GM06990 (cell line): ENCODE results near the gene PIGX.

Experiments used
- DNase-seq: peaks from one replicate; pipeline ENCODE4 v3.0.0-alpha.2; 2011; ENCODE audit not compliant: insufficient read length; ENCODE audit errors: extremely low read depth
- H3K27me3 ChIP-seq: replicated peaks from 2 replicates; pipeline ENCODE4 v1.6.0; 2011; ENCODE audit warnings: low read length; ENCODE audit not compliant: control insufficient read depth, insufficient read depth
- H3K36me3 ChIP-seq: 2 replicates; pipeline ENCODE4 v1.5.1; 2011; ENCODE audit warnings: low read length; ENCODE audit not compliant: control insufficient read depth, insufficient read depth
- H3K4me3 ChIP-seq: replicated peaks from 2 replicates; pipeline ENCODE4 v1.5.1; 2011; ENCODE audit warnings: low read depth, mild to moderate bottlenecking, control low read depth, low read length
- CTCF ChIP-seq: IDR thresholded peaks from 2 replicates; pipeline ENCODE4 v1.5.1; 2011; ENCODE audit warnings: low read length, control low read depth, mild to moderate bottlenecking, inconsistent platforms; ENCODE audit not compliant: insufficient read depth, poor library complexity, severe bottlenecking

Gene PIGX

GRCh38 chr3:196782511-196782910 lies 70.3 kb downstream of the PIGX start:
- no peak for TF ChIP-seq CTCF
- DNase-seq: no peak
- no peaks in the 10 kb centered on the region for H3K27me3 ChIP-seq
- no peak overlapping the region for H3K4me3 ChIP-seq
- peaks cover 2% of the 10 kb centered on the region for H3K36me3 ChIP-seq
